Kidney (tissue), 14 donors: ENCODE data around the gene PTPRK. TPM values are rescaled to one million over a fixed set of nuclear protein-coding genes. Genes with fewer than 3 reads are reported as not detected.

Source experiments
- DNase-seq, 5 donors: peaks; one replicate each; pipeline ENCODE4 v3.0.0-alpha.2; 2013 to 2020
- FAIRE-seq: peaks from 2 replicates; lab custom pipeline; 2012; peaks lifted over from hg19 to GRCh38; lab: Jason Lieb, UNC
- H3K27ac ChIP-seq, 2 donors: one replicate each; pipeline ENCODE4 v1.7.0; 2013; ENCODE audit warnings: low read depth in 2 of 2, low read length in 2 of 2, inconsistent platforms in 1 of 2
- H3K27me3 ChIP-seq: one replicate; pipeline ENCODE4 v1.7.1; 2013; ENCODE audit warnings: low read length, inconsistent platforms; ENCODE audit not compliant: control insufficient read depth, insufficient read depth
- H3K36me3 ChIP-seq, 3 donors: one replicate each; pipeline versions ENCODE4 v1.7.0 to v1.7.1; 2013; ENCODE audit warnings: low read length in 3 of 3, control low read depth in 1 of 3, inconsistent platforms in 1 of 3; ENCODE audit not compliant: insufficient read depth in 3 of 3, control insufficient read depth in 2 of 3
- H3K4me1 ChIP-seq, 3 donors: one replicate each; pipeline versions ENCODE4 v1.7.0 to v1.7.1; 2013; ENCODE audit warnings: low read length in 3 of 3, inconsistent platforms in 1 of 3, low read depth in 1 of 3; ENCODE audit not compliant: control insufficient read depth in 2 of 3, insufficient read depth in 2 of 3
- H3K4me3 ChIP-seq, 3 donors: one replicate each; pipeline versions ENCODE4 v1.7.0 to v1.8.1; 2013; ENCODE audit warnings: low read length in 3 of 3, control low read depth in 1 of 3, inconsistent platforms in 1 of 3
- H3K9ac ChIP-seq, 3 donors: one replicate each; pipeline versions ENCODE4 v1.7.0 to v1.7.1; 2013; ENCODE audit warnings: low read length in 3 of 3, control low read depth in 1 of 3, inconsistent platforms in 1 of 3
- H3K9me3 ChIP-seq, 3 donors: one replicate each; pipeline versions ENCODE4 v1.7.0 to v1.7.1; 2013; ENCODE audit warnings: low read length in 3 of 3, control low read depth in 1 of 3, inconsistent platforms in 1 of 3; ENCODE audit not compliant: control insufficient read depth in 2 of 3, insufficient read depth in 1 of 3
- intact Hi-C: fragments of 100-400 bp; cut with DNase I; formaldehyde crosslinking; loops from one replicate; pipeline ENCODE4 v1.11.1; 2022
- polyA plus RNA-seq: library from polyadenylated mRNA; stranded (reverse); fragments of 350-450 nt; fragmentation: Illumina TruSeq; extraction: RNeasy Lipid Tissue Mini Kit (QIAGEN cat#74804); gene quantifications from one replicate; pipeline ENCODE4 v1.2.3, GENCODE V29; 2014; ENCODE audit warnings: low read depth, low replicate concordance; ENCODE audit not compliant: insufficient read depth
- total RNA-seq: library from RNA; stranded (reverse); fragmentation: NEBNext Ultra II Directional; extraction: Animal tissue kit (Norgen Biotek cat#: 25700); gene quantifications from one replicate; pipeline ENCODE4 v1.2.1, GENCODE V29; 2021
- TF ChIP-seq, protein P1 (sequence below): IDR thresholded peaks from 3 replicates; pipeline ENCODE4 v1.5.1; 2012; ENCODE audit warnings: mild to moderate bottlenecking, moderate library complexity, borderline replicate concordance; ENCODE audit not compliant: insufficient read depth; ENCODE audit errors: extremely low read depth
- donor health status: control.
- donor health status: control.
- donor health status: control.
- donor health status: control.
- donor health status: control.
- donor health status: DM: yes; HTN: yes; CAD: no.
- donor health status: Normal renal cell carcinoma (clear cell type).

Gene PTPRK
- total and polyA plus RNA-seq, 2 donors from 2014 or later, result 9.2 to 72.8 TPM

DNA sequence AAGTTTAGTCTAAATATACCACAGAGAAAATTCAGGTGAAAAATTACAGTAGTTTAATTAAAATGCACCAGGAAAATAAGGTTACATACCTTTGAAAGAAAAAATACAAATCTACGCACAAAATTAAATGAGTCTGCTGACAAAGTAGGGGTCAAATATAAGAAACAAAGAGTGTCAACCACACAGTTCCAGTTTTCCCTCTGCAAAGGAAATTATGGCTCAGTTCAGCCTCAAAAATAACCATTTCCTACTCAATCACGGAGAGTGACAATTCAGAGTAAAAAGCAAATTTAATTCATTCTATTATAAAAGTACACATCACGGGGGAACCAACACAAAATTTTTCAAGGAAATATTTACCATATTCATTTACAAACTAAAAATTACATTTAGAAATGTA is 124.8 kb downstream of the PTPRK start:
- Histone ChIP-seq H3K4me1 (peaks cover 0 to 3% (median 2%) of the 10 kb centered on the region in 3 donors), H3K36me3 (no peaks in the 10 kb centered on the region), H3K9me3 (no peaks in the 10 kb centered on the region), H3K27ac (no peak overlapping the region), H3K9ac (no peak overlapping the region), H3K27me3 (no peaks in the 10 kb centered on the region), H3K4me3 (no peak overlapping the region)
- TF ChIP-seq, protein P1, sequence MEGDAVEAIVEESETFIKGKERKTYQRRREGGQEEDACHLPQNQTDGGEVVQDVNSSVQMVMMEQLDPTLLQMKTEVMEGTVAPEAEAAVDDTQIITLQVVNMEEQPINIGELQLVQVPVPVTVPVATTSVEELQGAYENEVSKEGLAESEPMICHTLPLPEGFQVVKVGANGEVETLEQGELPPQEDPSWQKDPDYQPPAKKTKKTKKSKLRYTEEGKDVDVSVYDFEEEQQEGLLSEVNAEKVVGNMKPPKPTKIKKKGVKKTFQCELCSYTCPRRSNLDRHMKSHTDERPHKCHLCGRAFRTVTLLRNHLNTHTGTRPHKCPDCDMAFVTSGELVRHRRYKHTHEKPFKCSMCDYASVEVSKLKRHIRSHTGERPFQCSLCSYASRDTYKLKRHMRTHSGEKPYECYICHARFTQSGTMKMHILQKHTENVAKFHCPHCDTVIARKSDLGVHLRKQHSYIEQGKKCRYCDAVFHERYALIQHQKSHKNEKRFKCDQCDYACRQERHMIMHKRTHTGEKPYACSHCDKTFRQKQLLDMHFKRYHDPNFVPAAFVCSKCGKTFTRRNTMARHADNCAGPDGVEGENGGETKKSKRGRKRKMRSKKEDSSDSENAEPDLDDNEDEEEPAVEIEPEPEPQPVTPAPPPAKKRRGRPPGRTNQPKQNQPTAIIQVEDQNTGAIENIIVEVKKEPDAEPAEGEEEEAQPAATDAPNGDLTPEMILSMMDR, result no peak
- DNase-seq (no peak), FAIRE-seq (no peak)
- intact Hi-C loops, result no loop called here

DNA sequence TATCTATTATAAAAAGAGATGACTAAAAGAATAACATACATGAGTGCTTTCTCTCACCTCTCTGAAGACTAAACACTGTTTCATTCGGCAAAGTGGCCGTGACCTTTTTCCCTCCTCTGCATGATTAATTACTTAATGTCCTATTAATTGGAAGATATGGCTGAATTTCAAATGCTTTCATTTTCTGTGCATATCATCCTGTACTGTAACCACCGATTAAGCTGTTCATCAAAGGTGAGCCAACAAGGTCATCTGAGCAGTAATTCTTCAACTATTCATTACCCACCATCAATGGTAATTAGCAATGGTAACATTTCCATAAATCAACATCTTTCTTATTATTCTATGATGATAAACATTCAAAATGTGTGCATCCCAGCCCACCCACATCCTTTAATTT is 125.2 kb downstream of the PTPRK start:
- Histone ChIP-seq H3K4me3 (no peak overlapping the region), H3K27ac (no peak overlapping the region), H3K36me3 (no peaks in the 10 kb centered on the region), H3K9me3 (no peaks in the 10 kb centered on the region), H3K4me1 (peaks cover 0 to 3% (median 2%) of the 10 kb centered on the region in 3 donors), H3K9ac (no peak overlapping the region), H3K27me3 (no peaks in the 10 kb centered on the region)
- no peak for DNase-seq
- TF ChIP-seq, protein P1, result no peak
- no peak for FAIRE-seq
- intact Hi-C loops, result no loop called here

DNA sequence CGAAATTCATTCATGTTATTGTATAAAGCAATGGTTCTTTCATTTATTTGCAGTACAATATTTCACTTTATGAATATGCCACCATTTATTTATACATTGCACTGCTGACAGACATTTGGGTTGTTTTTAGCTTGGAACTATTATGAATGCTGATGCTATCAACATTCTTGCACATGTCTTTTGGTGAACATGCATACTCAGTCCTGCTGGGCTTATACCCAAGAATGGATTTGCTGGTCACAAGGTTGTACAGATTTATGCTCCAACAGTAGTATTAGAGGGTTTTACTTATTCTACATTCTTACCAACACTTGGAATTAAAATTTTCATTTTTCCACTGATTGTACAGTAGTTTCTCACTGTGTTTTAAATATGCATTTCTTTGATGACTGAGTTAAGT is 126.2 kb downstream of the PTPRK start:
- Histone ChIP-seq H3K4me1 (peaks cover 0 to 3% (median 2%) of the 10 kb centered on the region in 3 donors), H3K4me3 (no peak overlapping the region), H3K9me3 (no peaks in the 10 kb centered on the region), H3K27ac (no peak overlapping the region), H3K36me3 (no peaks in the 10 kb centered on the region), H3K9ac (no peak overlapping the region), H3K27me3 (no peaks in the 10 kb centered on the region)
- DNase-seq, result no peak
- TF ChIP-seq, protein P1, result no peak
- no peak for FAIRE-seq
- intact Hi-C loops, result no loop called here
